HG03060 (cell line): ENCODE measurements around the gene PRKG2.

Experiments
- ATAC-seq: cut with Tn5 transposase; IDR thresholded peaks from one replicate; pipeline ENCODE4 v1.9.1; 2021; ENCODE audit warnings: low read depth, moderate number of reproducible peaks; ENCODE audit not compliant: unreplicated experiment

Gene PRKG2

DNA sequence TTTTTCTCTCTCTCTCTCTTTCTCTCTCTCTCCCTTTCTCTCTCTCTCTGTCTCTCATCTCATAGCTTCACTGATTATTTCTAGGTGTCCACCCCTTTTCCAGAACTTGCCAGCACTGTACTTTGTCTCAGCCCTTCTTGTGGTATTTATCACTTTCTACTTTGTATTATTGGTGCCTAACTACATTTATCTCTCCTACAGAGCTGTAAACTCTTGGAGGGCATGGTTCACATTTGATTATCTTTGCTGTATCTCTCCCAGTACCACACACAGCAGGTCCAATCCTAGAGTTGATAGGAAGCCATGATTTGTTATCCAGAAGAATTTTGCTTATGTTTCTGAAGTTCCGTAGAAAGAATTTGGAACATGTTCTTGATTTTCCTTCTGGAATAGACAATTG, 5.2 kb upstream of the PRKG2 start:
- ATAC-seq: no peak

GRCh38 chr4:81218206-81218605, 3.2 kb upstream of the PRKG2 start:
- no peak for ATAC-seq

GRCh38 chr4:81217779-81218178, 2.8 kb upstream of the PRKG2 start:
- ATAC-seq: no peak

- ATAC-seq: no peak
Observed at GRCh38 chr4:81215931-81216330, 909 bp upstream of the PRKG2 start.

- ATAC-seq: no peak
Observed at GRCh38 chr4:81214144-81214880, 710 bp downstream of the PRKG2 start.

DNA sequence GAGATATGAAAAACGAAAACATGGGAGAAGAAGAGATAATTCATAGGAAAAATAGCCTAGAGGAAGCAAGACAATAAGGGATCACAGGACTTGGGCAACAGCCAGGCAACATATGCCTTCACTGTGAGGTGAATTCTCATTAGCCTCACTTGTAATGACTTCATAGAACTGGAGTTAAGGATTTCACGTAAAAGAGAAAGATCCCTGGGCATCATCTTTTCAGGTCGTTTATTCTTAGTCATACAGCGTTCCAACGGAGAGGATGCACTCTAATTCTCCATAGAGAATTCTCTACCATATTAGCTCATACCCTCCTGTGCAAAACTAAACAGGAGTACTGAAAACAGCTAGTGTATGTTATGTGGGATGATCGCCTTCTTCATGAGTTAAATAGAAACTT, 1.4 kb downstream of the PRKG2 start:
- ATAC-seq: no peak

- no peak for ATAC-seq
Observed at GRCh38 chr4:81211956-81212355, 3.1 kb downstream of the PRKG2 start.

DNA sequence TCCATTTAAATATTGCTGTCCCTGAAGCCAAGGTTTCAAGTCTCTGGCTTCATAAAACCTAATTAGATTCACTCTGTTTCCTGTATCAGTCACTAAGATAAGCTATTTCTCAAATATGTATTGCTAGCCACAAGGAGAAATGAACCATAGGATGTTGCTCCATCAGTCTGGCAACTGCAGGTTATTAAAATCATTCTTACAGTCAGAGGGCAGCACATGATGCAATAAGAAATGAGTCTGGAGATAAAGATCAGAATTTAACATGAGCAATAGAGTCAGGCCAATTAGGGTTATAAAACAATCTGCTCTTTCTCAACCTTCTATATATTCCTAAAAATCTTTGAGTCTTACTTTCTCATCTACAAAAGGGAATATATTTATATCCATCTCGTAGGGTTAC, 7.2 kb downstream of the PRKG2 start:
- no peak for ATAC-seq

GRCh38 chr4:81205302-81205701, 9.7 kb downstream of the PRKG2 start:
- no peak for ATAC-seq

GRCh38 chr4:81204571-81204970, 10.5 kb downstream of the PRKG2 start:
- no peak for ATAC-seq

DNA sequence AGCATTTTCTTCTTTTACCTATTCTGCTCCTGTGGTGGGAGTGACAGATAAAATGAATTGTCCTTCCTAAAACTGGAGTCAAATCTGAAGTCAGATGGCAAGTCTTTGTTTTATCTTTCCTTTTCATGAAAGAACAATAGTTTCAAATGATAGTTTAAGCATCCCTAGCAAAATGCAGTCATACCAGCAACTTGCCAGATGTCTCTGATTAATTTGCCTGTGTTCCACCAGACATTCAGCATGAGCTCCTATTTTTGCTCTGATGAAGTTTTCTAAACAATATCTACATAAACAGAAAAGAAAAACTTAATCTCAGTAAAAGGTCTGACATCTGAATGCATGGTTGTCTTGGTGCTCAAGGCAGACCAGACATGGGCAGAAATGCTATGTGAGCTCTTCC, 15.2 kb downstream of the PRKG2 start:
- ATAC-seq: no peak

GRCh38 chr4:81198609-81199008, 16.4 kb downstream of the PRKG2 start:
- no peak for ATAC-seq

GRCh38 chr4:81197864-81198524, 17.0 kb downstream of the PRKG2 start:
- no peak for ATAC-seq

GRCh38 chr4:81196126-81196650, 18.8 kb downstream of the PRKG2 start:
- no peak for ATAC-seq

DNA sequence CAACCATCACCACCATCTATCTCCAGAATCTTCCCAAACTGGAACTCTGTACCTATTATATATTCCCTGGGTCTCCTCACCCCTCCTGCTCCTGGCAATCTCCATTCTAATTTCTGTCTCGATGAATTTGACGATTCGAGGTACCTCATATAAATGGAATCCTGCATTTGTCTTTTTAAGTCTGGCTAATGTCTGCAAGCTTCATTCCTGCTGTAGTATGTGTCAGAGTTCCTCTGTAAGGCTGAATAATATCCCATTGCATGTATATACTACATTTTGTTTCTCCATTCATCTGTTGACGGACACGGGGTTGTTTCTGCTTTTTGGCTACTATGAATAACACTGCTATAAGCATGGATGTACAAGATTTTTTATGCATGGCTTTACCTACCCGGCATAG, 19.5 kb downstream of the PRKG2 start:
- ATAC-seq: no peak

- ATAC-seq: no peak
Observed at GRCh38 chr4:81194286-81194685, 20.7 kb downstream of the PRKG2 start.

DNA sequence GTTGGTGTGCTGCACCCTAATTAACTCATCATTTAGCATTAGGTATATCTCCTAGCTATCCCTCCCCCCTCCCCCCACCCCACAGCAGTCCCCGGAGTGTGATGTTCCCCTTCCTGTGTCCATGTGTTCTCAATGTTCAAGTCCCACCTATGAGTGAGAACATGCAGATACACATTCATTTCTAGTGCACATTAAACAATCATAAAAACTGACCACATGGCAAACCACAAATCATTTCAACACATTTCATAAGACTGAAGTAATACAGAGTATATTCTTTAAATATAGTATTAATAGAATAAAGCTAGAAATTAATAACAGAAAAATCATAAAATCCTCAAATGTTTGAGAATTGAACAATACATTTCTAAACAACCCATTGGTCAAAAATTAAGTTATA, 34.1 kb downstream of the PRKG2 start:
- no peak for ATAC-seq

- ATAC-seq: no peak
Observed at GRCh38 chr4:81179326-81179725, 35.7 kb downstream of the PRKG2 start.

DNA sequence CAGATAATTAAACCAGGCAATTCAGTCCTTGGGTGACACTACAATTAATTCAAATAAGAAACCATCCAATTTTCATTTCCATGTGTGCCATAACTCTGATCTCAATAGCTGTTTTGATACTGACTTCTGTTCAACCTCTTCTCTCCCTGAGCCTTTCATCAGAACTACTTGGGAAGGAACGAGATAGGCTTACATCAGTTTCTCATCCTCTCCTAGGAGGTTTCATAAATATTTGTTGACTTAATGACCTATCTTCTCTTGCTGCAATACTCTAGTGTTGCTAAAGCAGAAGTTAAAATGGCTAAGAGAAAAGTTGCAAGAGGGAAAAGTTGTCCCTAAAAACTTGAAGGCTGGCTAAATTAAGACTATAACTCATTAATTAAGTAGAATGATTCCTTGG, 41.8 kb downstream of the PRKG2 start:
- ATAC-seq: no peak

DNA sequence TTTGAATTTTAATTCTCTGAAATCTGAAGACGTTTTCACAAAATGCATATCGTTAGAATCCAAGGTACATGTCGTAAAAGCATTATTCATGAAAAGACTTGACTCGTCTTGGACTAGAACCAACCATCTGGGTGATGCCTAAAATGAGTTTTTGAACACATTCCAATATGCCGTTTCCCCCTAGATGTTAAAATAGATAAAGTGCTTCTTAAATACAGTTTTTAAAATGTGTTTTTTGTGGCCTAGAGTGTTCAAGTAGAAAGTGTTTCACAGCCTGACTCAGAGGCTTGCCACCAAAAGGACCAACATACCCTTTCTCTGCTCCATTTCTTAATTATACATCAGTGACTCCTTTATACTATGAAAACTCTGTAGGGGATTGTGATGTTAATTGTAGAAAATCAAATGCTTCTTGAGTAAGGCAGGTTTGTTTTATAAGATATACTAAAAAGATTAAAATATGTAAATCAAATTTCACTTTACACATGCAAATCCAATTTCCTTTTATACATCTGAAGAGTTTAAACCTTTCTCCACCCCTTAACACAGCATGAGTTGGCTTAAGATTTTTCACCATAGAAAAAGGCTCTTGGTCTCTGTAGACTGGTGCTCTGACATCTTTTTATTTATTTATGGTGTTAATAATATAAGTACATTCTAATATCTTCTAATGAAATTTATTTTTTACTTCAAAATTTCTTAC, 48.4 kb downstream of the PRKG2 start:
- no peak for ATAC-seq

DNA sequence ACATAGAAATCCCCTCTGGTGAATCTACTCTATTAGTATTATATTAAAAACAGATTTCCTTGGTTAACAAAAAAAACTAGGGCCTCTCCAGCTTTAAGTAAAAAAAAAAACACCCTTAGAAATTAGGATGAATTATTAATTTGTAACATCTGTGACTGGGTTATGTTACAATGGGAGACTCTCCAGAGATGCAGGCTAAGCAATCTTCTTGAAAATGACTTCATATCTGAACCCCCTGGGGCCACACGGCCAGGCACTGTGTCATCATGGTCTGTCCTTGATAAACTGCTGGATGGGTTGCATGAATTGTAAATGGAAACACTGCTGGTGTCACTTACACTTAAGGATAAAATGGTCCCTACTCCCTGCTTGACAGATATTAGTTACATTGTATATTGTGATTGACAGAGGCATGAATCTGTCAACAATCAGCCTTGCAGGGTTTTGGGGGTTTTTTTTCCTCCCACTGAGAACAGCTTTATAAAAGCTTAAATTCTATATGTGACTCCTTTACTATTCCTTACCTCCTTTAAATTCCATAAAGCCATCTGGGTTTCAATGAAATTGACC, 49.1 kb downstream of the PRKG2 start:
- no peak for ATAC-seq
